Measurements from ENCODE around the gene RAB34.

Gene RAB34

DNA sequence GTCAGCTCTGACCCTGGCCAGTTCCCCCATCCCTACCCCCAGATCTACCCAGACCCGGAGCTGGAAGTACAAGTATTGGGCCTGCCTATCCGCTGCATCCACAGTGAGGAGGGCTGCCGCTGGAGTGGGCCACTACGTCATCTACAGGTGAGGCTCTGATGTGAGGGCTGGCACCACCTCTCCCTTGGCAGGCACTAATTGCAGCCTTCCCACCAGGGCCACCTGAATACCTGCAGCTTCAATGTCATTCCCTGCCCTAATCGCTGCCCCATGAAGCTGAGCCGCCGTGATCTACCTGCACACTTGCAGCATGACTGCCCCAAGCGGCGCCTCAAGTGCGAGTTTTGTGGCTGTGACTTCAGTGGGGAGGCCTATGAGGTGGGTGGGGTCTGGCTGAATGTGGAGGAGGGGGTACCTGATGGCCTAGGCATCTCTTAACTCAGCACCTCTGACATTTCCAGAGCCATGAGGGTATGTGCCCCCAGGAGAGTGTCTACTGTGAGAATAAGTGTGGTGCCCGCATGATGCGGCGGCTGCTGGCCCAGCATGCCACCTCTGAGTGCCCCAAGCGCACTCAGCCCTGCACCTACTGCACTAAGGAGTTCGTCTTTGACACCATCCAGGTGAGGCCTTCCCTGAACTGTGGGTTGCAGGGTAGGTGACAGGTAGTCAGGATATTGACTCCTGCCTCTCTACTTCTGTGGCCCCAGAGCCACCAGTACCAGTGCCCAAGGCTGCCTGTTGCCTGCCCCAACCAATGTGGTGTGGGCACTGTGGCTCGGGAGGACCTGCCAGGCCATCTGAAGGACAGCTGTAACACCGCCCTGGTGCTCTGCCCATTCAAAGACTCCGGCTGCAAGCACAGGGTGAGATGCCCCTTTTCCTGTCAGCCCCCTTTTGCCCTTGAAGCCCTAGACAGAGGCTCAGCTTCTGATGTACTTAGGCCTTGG, 30.4 kb upstream of the RAB34 start:
- Histone ChIP-seq H3K27ac (no peak overlapping the region), H3K36me3 (peaks cover 0 to 26% (median 23%) of the 10 kb centered on the region in 3 donors), H3K4me3 (no peak overlapping the region), H3K9me3 (no peaks in the 10 kb centered on the region), H3K4me1 (peaks cover 0 to 67% (median 41%) of the 10 kb centered on the region in 4 donors), H3K27me3 (no peaks in the 10 kb centered on the region)
- TF ChIP-seq, protein P1, sequence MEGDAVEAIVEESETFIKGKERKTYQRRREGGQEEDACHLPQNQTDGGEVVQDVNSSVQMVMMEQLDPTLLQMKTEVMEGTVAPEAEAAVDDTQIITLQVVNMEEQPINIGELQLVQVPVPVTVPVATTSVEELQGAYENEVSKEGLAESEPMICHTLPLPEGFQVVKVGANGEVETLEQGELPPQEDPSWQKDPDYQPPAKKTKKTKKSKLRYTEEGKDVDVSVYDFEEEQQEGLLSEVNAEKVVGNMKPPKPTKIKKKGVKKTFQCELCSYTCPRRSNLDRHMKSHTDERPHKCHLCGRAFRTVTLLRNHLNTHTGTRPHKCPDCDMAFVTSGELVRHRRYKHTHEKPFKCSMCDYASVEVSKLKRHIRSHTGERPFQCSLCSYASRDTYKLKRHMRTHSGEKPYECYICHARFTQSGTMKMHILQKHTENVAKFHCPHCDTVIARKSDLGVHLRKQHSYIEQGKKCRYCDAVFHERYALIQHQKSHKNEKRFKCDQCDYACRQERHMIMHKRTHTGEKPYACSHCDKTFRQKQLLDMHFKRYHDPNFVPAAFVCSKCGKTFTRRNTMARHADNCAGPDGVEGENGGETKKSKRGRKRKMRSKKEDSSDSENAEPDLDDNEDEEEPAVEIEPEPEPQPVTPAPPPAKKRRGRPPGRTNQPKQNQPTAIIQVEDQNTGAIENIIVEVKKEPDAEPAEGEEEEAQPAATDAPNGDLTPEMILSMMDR (IDR thresholded peaks at IDR 0.05) = no peak
- DNase-seq = no peak
- intact Hi-C loops (cut with DNase I; ENCODE audit: low total_unique reads) = loop anchor here (1.0 to 10.0 kb wide), 2 partner anchors 21 to 57 kb away; no protein-coding TSS in a partner anchor

DNA sequence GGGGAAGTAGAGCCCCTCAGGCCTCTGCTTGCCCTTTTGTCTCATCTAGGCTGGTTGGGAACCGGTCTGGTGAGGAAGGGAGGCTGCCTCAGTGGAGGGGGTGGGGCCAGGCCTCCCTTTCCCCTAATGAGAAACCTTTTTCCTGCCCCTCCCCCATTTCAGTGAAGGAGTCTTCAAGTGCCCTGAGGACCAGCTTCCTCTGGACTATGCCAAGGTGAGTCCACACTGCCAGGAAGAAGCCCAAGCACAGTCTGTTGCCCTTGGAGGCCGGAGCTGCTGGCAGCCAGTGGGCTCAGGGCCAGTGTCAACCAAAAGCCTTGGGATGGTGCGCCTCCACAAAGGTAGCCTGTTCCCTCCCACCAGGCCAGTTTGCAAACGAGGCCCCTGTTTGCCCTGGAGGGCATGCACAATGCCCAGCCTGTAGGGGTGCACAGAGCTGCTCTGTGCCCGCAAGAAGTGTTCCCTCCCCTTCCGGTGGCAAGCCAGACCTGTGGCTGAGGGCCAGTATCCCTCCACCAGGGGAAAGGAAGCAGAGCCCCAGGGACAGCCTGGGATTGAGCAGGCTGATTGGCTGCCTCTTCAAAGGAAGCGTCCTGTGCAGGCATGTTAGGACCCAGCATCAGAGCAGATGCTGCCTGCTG, 29.5 kb upstream of the RAB34 start:
- Histone ChIP-seq H3K4me1 (peaks cover 0 to 76% (median 47%) of the 10 kb centered on the region in 4 donors), H3K4me3 (no peak overlapping the region), H3K27ac (peak overlapping the region; percentile 81 to 83), H3K27me3 (no peaks in the 10 kb centered on the region), H3K9me3 (no peaks in the 10 kb centered on the region), H3K36me3 (peaks cover 0 to 26% (median 23%) of the 10 kb centered on the region in 3 donors)
- DNase-seq = peak in 1 of 2 donors; percentile 75
- TF ChIP-seq, protein P1 (IDR thresholded peaks at IDR 0.05) = no peak
- intact Hi-C loops (cut with DNase I; ENCODE audit: low total_unique reads) = loop anchor here (10.0 kb wide), 1 partner anchor 58 kb away; no protein-coding TSS in a partner anchor

DNA sequence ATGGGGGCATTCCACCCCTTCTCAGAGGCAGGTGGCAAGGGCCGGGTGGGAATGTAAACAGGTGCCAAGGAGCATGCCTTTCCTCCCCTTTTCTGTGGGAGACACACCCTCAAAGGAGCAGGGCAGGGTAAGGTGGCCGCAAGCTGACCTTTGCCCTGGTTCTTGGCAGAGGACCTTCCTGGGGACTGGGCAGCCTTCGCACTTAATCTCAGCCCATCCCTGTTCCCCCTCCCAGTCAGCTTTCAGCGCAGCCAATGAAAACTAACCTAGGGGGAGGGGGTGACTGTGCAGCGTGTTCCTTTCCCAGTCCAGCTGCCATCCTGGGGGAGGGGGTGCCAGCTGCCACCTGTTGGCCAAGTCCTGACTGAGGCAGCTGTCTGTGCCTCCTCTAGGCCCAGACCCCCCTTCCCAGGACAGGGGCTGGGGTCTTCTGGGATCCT, 29.0 kb upstream of the RAB34 start:
- peaks cover 0 to 81% (median 47%) of the 10 kb centered on the region in 4 donors for H3K4me1 ChIP-seq
- intact Hi-C loops (cut with DNase I; ENCODE audit: low total_unique reads) = loop anchor here (10.0 kb wide), 1 partner anchor 58 kb away; no protein-coding TSS in a partner anchor
- peak overlapping the region; percentile 81 to 83 for H3K27ac ChIP-seq
- DNase-seq = no peak
- H3K9me3 ChIP-seq = no peaks in the 10 kb centered on the region
- no peaks in the 10 kb centered on the region for H3K27me3 ChIP-seq
- TF ChIP-seq, protein P1 (IDR thresholded peaks at IDR 0.05) = no peak
- H3K36me3 ChIP-seq = peaks cover 0 to 26% (median 23%) of the 10 kb centered on the region in 3 donors
- H3K4me3 ChIP-seq = no peak overlapping the region

- H3K4me3 ChIP-seq = peak overlapping the region; percentile 63 to 73
- no peaks in the 10 kb centered on the region for H3K9me3 ChIP-seq
- H3K27me3 ChIP-seq = no peaks in the 10 kb centered on the region
- peaks cover 0 to 82% (median 47%) of the 10 kb centered on the region in 4 donors for H3K4me1 ChIP-seq
- TF ChIP-seq, protein P1 (IDR thresholded peaks at IDR 0.05) = no peak
- no peak for DNase-seq
- peak overlapping the region; percentile 81 to 83 for H3K27ac ChIP-seq
- intact Hi-C loops (cut with DNase I; ENCODE audit: low total_unique reads) = loop anchor here (10.0 kb wide), 1 partner anchor 59 kb away; no protein-coding TSS in a partner anchor
- peaks cover 0 to 26% (median 23%) of the 10 kb centered on the region in 3 donors for H3K36me3 ChIP-seq
Measured at GRCh38 chr17:28745786-28746411, 28.2 kb upstream of the RAB34 start.
